Endothelial cell of umbilical vein (primary cell): ENCODE data around the gene TOX2. TPM values are rescaled to one million over a fixed set of nuclear protein-coding genes. Genes with fewer than 3 reads are reported as not detected.

Experiments used
- BruUV-seq: library from RNA; stranded (reverse); fragments of 400-500 nt; replicated peaks from 2 replicates; lab custom pipeline; 2021; lab: Mats Ljungman, UMichigan
- CTCF ChIA-PET: fragments of 300-600, 350-600 bp; sonication (Branson Sonifier 250); formaldehyde crosslinking; loops from one replicate; lab custom pipeline; 2021; ENCODE audit warnings: antibody characterized with exemption, inconsistent platforms; lab: Charles Lee
- POLR2A ChIA-PET: fragments of 300-600, 350-600 bp; sonication (Branson Sonifier 250); formaldehyde crosslinking; loops from one replicate; lab custom pipeline; 2021; ENCODE audit warnings: antibody characterized with exemption, inconsistent platforms; lab: Charles Lee
- DNase-seq: peaks from one replicate; pipeline ENCODE4 v3.0.0-alpha.2; 2011; ENCODE audit warnings: low read depth, low spot score
- FAIRE-seq: peaks from 2 replicates; lab custom pipeline; 2011; peaks lifted over from hg19 to GRCh38; lab: Jason Lieb, UNC
- H2AFZ ChIP-seq: 2 replicates; pipeline ENCODE4 v1.6.0; 2012; ENCODE audit warnings: low read depth, low read length, control low read depth, inconsistent platforms
- H3K27ac ChIP-seq: 2 replicates; pipeline ENCODE4 v1.5.1; 2011; ENCODE audit warnings: low read depth, mild to moderate bottlenecking, control low read depth, low read length, moderate library complexity; ENCODE audit not compliant: insufficient read depth
- H3K27me3 ChIP-seq, 2 experiments: 2 replicates each; pipeline versions ENCODE4 v1.6.0 to v1.6.1; 2011; ENCODE audit warnings: low read length in 2 of 2, mixed read lengths in 1 of 2; ENCODE audit not compliant: control insufficient read depth in 2 of 2, insufficient read depth in 2 of 2
- H3K36me3 ChIP-seq, 2 experiments: 2 replicates in 1 of 2; 3 replicates in 1 of 2; pipeline ENCODE4 v1.5.1; 2011; ENCODE audit warnings: low read length in 2 of 2, mild to moderate bottlenecking in 1 of 2, moderate library complexity in 1 of 2; ENCODE audit not compliant: control insufficient read depth in 2 of 2, insufficient read depth in 2 of 2; ENCODE audit errors: extremely low read depth in 1 of 2
- H3K4me1 ChIP-seq: 3 replicates; pipeline ENCODE4 v1.5.1; 2011; ENCODE audit warnings: mild to moderate bottlenecking, low read length; ENCODE audit not compliant: control insufficient read depth, insufficient read depth; ENCODE audit errors: extremely low read depth
- H3K4me2 ChIP-seq: 2 replicates; pipeline ENCODE4 v1.6.1; 2011; ENCODE audit warnings: low read length, control low read depth, mixed read lengths; ENCODE audit not compliant: insufficient read depth
- H3K4me3 ChIP-seq, 3 experiments: fragments of 200-600 bp in 1 of 3; sonication (generic), shearing (Covaris generic) in 1 of 3; replicated peaks in 1 of 3; 2 replicates each; pipeline ENCODE4 v1.5.1; 2011 to 2016; ENCODE audit warnings: control low read depth in 3 of 3, low read length in 3 of 3, mild to moderate bottlenecking in 2 of 3, inconsistent platforms in 1 of 3, low read depth in 1 of 3, moderate library complexity in 1 of 3; ENCODE audit not compliant: insufficient read depth in 1 of 3
- H3K79me2 ChIP-seq: 2 replicates; pipeline ENCODE4 v1.6.0; 2012; ENCODE audit warnings: low read length, inconsistent platforms; ENCODE audit not compliant: control insufficient read depth, insufficient read depth
- H3K9ac ChIP-seq: replicated peaks from 2 replicates; pipeline ENCODE3; 2011; ENCODE audit warnings: low read length, control low read depth; ENCODE audit not compliant: insufficient read depth; ENCODE audit errors: extremely low read depth
- H3K9me1 ChIP-seq: replicated peaks from 3 replicates; pipeline ENCODE4 v1.6.0; 2011; ENCODE audit warnings: mild to moderate bottlenecking, low read length; ENCODE audit not compliant: control insufficient read depth, insufficient read depth; ENCODE audit errors: extremely low read depth
- H3K9me3 ChIP-seq: replicated peaks from 2 replicates; pipeline ENCODE4 v1.5.1; 2012; ENCODE audit warnings: low read length, inconsistent platforms; ENCODE audit not compliant: control insufficient read depth, insufficient read depth
- H4K20me1 ChIP-seq: replicated peaks from 2 replicates; pipeline ENCODE3; 2011; ENCODE audit warnings: mild to moderate bottlenecking, low read length; ENCODE audit not compliant: control insufficient read depth, insufficient read depth; ENCODE audit errors: extremely low read depth
- EZH2 ChIP-seq: IDR thresholded peaks from 2 replicates; pipeline ENCODE4 v1.6.1; 2012; ENCODE audit warnings: borderline replicate concordance, low read depth, mild to moderate bottlenecking, moderate library complexity, low read length, inconsistent platforms; ENCODE audit not compliant: severe bottlenecking
- FOS ChIP-seq: IDR thresholded peaks from 2 replicates; pipeline ENCODE4 v1.6.1; 2011; ENCODE audit warnings: mild to moderate bottlenecking, low read length, moderate library complexity, borderline replicate concordance; ENCODE audit not compliant: insufficient read depth
- GATA2 ChIP-seq: IDR thresholded peaks from 2 replicates; pipeline ENCODE4 v1.7.0; 2011; ENCODE audit warnings: low read depth, mild to moderate bottlenecking, moderate library complexity, mixed read lengths, low read length; ENCODE audit not compliant: insufficient read length, insufficient read depth
- JUN ChIP-seq: IDR thresholded peaks from 2 replicates; pipeline ENCODE4 v1.6.1; 2011; ENCODE audit warnings: borderline replicate concordance, low read depth; ENCODE audit not compliant: insufficient read length, insufficient read depth
- MYC ChIP-seq: IDR thresholded peaks from one replicate; pipeline ENCODE4 v1.6.1; 2011; ENCODE audit warnings: mild to moderate bottlenecking, low read depth, low read length
- POLR2A ChIP-seq: IDR thresholded peaks from 2 replicates; pipeline ENCODE4 v1.6.1; 2012; ENCODE audit warnings: low read depth, mild to moderate bottlenecking, control low read depth, low read length
- POLR2AphosphoS5 ChIP-seq: IDR thresholded peaks from 2 replicates; pipeline ENCODE4 v1.6.1; 2012; ENCODE audit warnings: low read depth, mild to moderate bottlenecking, control low read depth, low read length, moderate library complexity; ENCODE audit not compliant: insufficient read depth
- dilution Hi-C: fragments of 300-500 bp; cut with MboI; formaldehyde crosslinking; loops from one replicate; pipeline ENCODE4 v1.15.0; 2019; ENCODE audit warnings: low sequenced_read_pairs; ENCODE audit not compliant: extremely low pct_ligation_motif_present
- intact Hi-C: fragments of 100-400 bp; cut with micrococcal nuclease; formaldehyde crosslinking; loops from one replicate; pipeline ENCODE4 v1.10.0; 2022
- polyA plus RNA-seq, 4 experiments: library from polyadenylated mRNA; depleted of rRNA in 3 of 4; stranded (reverse) in 3 of 4; unstranded in 1 of 4; fragments of >200 nt; gene quantifications; 2 replicates each; pipeline versions ENCODE4 v1.2.1 to v1.2.3, GENCODE V29; 2011 to 2012; ENCODE audit warnings: missing spikeins in 1 of 4
- total RNA-seq: library from RNA; stranded (reverse); gene quantifications from 2 replicates; pipeline ENCODE4 v1.2.3, GENCODE V29; 2021
- TF ChIP-seq, protein P1 (sequence below), 2 donors: IDR thresholded peaks; 1 replicate in 1 of 2; 2 replicates in 1 of 2; pipeline ENCODE4 v1.5.1; 2011; ENCODE audit warnings: low read length in 2 of 2, mild to moderate bottlenecking in 2 of 2, moderate library complexity in 2 of 2, control low read depth in 1 of 2, inconsistent platforms in 1 of 2, low read depth in 1 of 2; ENCODE audit not compliant: insufficient read depth in 1 of 2; ENCODE audit errors: extremely low read depth in 1 of 2
- TF ChIP-seq, protein P2 (sequence below): IDR thresholded peaks from 2 replicates; pipeline ENCODE4 v1.6.1; 2011; ENCODE audit not compliant: insufficient read depth, insufficient read length

Gene TOX2
- total and polyA plus RNA-seq, 2 donors (not counting 3 experiments of a cell fraction or from before 2014, with no cell fraction given): 7.0 to 18.6 TPM

DNA sequence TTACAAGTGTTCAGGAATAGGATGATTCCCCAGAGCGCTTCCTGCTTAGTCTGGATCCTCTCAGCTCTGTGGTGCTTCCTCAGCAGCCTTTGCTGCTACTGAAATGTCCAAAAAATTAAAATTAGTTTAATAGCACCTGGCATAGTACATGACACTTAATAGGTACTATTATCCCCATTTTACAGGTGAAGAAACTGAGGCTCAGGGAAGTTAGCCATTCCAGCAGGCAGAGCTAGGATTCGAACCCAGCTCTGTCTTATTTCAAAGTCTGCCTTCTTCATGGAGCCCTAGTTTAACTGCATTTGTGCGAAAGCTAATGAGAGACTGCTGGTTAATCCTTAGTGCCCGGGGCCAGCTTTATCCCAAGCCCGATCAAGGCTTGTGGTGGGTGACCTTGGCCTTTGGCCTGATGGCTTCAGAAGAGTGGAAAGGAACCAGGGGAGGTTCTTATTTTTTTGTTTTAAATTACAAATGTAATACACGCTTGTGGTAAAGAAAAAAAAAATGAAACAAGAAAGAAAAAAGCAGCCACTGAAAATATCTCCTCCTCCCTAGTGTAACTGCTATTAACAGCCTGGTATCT lies 30.1 kb downstream of the TOX2 start:
- intact Hi-C loops: no loop called here
- TF ChIP-seq POLR2AphosphoS5 (no peak), FOS (no peak), MYC (no peak), EZH2 (no peak), POLR2A (no peak), JUN (no peak), GATA2 (no peak)
- TF ChIP-seq, protein P1, sequence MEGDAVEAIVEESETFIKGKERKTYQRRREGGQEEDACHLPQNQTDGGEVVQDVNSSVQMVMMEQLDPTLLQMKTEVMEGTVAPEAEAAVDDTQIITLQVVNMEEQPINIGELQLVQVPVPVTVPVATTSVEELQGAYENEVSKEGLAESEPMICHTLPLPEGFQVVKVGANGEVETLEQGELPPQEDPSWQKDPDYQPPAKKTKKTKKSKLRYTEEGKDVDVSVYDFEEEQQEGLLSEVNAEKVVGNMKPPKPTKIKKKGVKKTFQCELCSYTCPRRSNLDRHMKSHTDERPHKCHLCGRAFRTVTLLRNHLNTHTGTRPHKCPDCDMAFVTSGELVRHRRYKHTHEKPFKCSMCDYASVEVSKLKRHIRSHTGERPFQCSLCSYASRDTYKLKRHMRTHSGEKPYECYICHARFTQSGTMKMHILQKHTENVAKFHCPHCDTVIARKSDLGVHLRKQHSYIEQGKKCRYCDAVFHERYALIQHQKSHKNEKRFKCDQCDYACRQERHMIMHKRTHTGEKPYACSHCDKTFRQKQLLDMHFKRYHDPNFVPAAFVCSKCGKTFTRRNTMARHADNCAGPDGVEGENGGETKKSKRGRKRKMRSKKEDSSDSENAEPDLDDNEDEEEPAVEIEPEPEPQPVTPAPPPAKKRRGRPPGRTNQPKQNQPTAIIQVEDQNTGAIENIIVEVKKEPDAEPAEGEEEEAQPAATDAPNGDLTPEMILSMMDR (IDR thresholded peaks at IDR 0.05; ENCODE audit: extremely low read depth in 1 of 2, insufficient read depth in 1 of 2, low read depth in 1 of 2, low read length in 2 of 2): no peak
- TF ChIP-seq, protein P2, sequence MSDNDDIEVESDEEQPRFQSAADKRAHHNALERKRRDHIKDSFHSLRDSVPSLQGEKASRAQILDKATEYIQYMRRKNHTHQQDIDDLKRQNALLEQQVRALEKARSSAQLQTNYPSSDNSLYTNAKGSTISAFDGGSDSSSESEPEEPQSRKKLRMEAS: no peak
- Histone ChIP-seq H4K20me1 (no peaks in the 10 kb centered on the region), H3K4me2 (no peak overlapping the region), H3K36me3 (no peaks in the 10 kb centered on the region), H3K4me3 (no peak overlapping the region), H3K4me1 (peaks cover 34% of the 10 kb centered on the region), H2AFZ (no peak overlapping the region), H3K9me1 (no peaks in the 10 kb centered on the region), H3K9me3 (no peaks in the 10 kb centered on the region), H3K27ac (no peak overlapping the region), H3K9ac (no peak overlapping the region), H3K27me3 (no peaks in the 10 kb centered on the region), H3K79me2 (no peaks in the 10 kb centered on the region)
- POLR2A ChIA-PET: no interaction called here
- no TSS peak for BruUV-seq
- DNase-seq: no peak
- no peak for FAIRE-seq
- CTCF ChIA-PET: interaction anchor here (0.7 kb wide), 1 partner anchor 34 kb away, joined by 3 read pairs; no protein-coding TSS in a partner anchor
- dilution Hi-C loops: no loop called here
